ENCODE data around the gene SRGAP2B. TPM values are rescaled to one million over a fixed set of nuclear protein-coding genes. Genes with fewer than 3 reads are reported as not detected.
"Not testable (repeated sequence)": the region's sequence is repeated elsewhere in the genome, so short reads cannot be mapped to it uniquely, and the experiment has no call there.

SRGAP2B gene
- total RNA-seq, 1 experiment from 2014 or later, result 37.8 TPM

GRCh38 chr1:144948390-144948789 is 146.7 kb downstream of the SRGAP2B start:
- DNase-seq (ENCODE audit: low read depth), result not testable (repeated sequence)

GRCh38 chr1:144947495-144947894 is 147.6 kb downstream of the SRGAP2B start:
- DNase-seq (ENCODE audit: low read depth), result not testable (repeated sequence)

- DNase-seq (ENCODE audit: low read depth), result not testable (repeated sequence)
Measured at GRCh38 chr1:144946525-144947480, 148.3 kb downstream of the SRGAP2B start.

GRCh38 chr1:144941710-144942109 is 153.4 kb downstream of the SRGAP2B start:
- not testable (repeated sequence) for DNase-seq (ENCODE audit: low read depth)

- not testable (repeated sequence) for DNase-seq (ENCODE audit: low read depth)
Measured at GRCh38 chr1:144940054-144940453, 155.1 kb downstream of the SRGAP2B start.

- not testable (repeated sequence) for DNase-seq (ENCODE audit: low read depth)
Measured at GRCh38 chr1:144938627-144939026, 156.5 kb downstream of the SRGAP2B start.

- DNase-seq (ENCODE audit: low read depth), result not testable (repeated sequence)
Measured at GRCh38 chr1:144936186-144936732, 158.9 kb downstream of the SRGAP2B start.

GRCh38 chr1:144935310-144935709 is 159.8 kb downstream of the SRGAP2B start:
- not testable (repeated sequence) for DNase-seq (ENCODE audit: low read depth)

GRCh38 chr1:144933014-144933413 is 162.1 kb downstream of the SRGAP2B start:
- DNase-seq (ENCODE audit: low read depth), result not testable (repeated sequence)

- DNase-seq (ENCODE audit: low read depth), result not testable (repeated sequence)
Measured at GRCh38 chr1:144932153-144932552, 163.0 kb downstream of the SRGAP2B start.

GRCh38 chr1:144931553-144931952 is 163.6 kb downstream of the SRGAP2B start:
- not testable (repeated sequence) for DNase-seq (ENCODE audit: low read depth)

GRCh38 chr1:144930085-144930777 is 164.9 kb downstream of the SRGAP2B start:
- DNase-seq (ENCODE audit: low read depth), result not testable (repeated sequence)

GRCh38 chr1:144927292-144927691 is 167.8 kb downstream of the SRGAP2B start:
- not testable (repeated sequence) for DNase-seq (ENCODE audit: low read depth)

- not testable (repeated sequence) for DNase-seq (ENCODE audit: low read depth)
Measured at GRCh38 chr1:144923640-144924039, 171.5 kb downstream of the SRGAP2B start.

GRCh38 chr1:144922785-144923184 is 172.3 kb downstream of the SRGAP2B start:
- DNase-seq (ENCODE audit: low read depth), result not testable (repeated sequence)

- not testable (repeated sequence) for DNase-seq (ENCODE audit: low read depth)
Measured at GRCh38 chr1:144919106-144919505, 176.0 kb downstream of the SRGAP2B start.

GRCh38 chr1:144918027-144918603 is 177.0 kb downstream of the SRGAP2B start:
- not testable (repeated sequence) for DNase-seq (ENCODE audit: low read depth)

GRCh38 chr1:144917154-144918026 is 177.7 kb downstream of the SRGAP2B start:
- not testable (repeated sequence) for DNase-seq (ENCODE audit: low read depth)

- DNase-seq (ENCODE audit: low read depth), result not testable (repeated sequence)
Measured at GRCh38 chr1:144913977-144914734, 181.0 kb downstream of the SRGAP2B start.
